8988T (cell line): Measurements from ENCODE around the gene RAB36.

Source experiments
- DNase-seq: peaks from one replicate; pipeline ENCODE4 v3.0.0; 2011

The RAB36 gene

GRCh38 chr22:23138584-23139435 lies 6.5 kb upstream of the RAB36 start:
- no peak for DNase-seq

GRCh38 chr22:23140385-23140784 lies 4.9 kb upstream of the RAB36 start:
- no peak for DNase-seq

- DNase-seq = no peak
Observed at GRCh38 chr22:23142546-23143105, 2.7 kb upstream of the RAB36 start.

- no peak for DNase-seq
Observed at GRCh38 chr22:23143119-23143518, 2.2 kb upstream of the RAB36 start.

- DNase-seq = no peak
Observed at GRCh38 chr22:23144432-23144831, 845 bp upstream of the RAB36 start.

- DNase-seq = no peak
Observed at GRCh38 chr22:23145878-23146470, 697 bp downstream of the RAB36 start.

GRCh38 chr22:23146478-23147205 lies 1.4 kb downstream of the RAB36 start:
- no peak for DNase-seq

DNA sequence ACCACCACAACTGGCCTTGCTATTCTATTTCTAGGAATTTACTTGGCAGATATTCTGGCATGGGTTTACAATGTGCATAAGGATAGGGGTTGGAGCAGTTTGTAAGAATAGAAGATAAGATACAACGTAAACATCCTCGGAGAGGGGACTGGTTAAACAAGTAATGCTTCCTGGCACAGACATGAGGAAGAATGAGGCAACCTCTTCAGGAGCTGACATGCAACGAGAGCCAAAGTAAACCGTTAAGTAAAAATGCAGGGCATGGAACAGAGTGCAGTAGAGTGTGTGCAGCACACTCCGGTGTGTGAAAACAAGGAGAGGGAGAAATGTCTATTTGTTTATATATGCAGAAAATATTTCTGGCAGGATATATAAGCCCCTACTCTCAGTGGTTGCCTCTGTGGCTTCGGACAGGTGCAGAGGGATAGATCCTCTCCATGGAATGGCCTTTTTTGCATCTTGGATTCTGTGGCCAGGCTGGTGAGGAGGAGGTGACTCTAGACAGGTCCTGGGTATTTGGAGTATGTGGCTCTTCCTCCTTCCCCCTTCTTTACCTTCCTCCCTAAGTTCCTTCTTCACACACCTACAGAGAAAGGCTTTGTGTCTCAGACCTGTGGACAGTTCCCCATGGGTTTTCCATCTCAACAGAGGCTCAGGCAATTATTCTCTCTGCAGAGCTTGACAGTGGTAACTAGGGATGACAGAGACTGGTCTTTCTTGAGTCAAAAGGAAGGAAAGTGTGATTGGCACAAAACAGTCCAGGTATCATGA lies 2.5 kb downstream of the RAB36 start:
- DNase-seq = no peak

DNA sequence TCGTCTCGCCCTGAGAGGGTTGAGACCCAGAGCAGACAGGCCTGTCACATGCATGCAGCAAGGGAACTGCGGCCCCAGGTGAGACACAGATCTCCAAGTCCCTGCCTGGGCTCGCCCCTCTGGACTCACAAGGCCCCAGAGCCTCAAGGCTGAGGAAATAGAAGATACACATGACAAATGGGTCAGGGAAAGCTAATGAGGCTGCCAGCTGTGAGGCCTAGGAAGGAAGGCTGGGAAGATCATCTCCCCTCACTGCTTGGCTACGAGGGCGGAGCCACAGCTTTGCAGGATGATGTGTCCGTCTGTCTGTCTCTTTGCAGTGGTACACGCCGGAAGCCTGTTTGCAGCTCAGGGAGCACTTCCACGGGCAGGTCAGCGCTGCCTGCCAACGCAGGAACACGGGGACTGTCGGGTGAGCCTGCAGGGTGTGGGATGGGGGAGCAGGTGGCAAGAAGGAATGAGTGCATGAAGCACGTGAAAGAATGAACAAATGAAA lies 4.5 kb downstream of the RAB36 start:
- no peak for DNase-seq

DNA sequence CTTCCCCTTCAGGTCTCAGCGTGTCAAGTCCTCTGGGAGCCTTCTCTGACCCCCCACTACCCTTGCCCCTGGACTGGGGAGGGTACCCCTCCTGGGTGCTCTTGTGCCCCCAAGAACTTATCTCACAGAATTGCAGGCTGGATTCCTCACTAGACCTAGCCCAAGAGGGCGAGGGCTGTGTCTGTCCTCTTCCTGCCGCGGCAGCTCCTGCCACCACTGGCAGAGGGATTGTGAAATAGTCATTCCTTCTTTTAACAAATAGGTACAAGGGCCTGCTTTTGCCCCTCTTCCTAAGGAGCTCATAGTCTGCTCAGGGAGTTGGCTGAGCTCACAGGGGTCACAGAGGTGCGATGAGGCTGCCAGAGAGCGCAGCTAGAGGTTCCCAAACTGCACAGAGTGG lies 5.5 kb downstream of the RAB36 start:
- no peak for DNase-seq

GRCh38 chr22:23151827-23152226 lies 6.5 kb downstream of the RAB36 start:
- no peak for DNase-seq

DNA sequence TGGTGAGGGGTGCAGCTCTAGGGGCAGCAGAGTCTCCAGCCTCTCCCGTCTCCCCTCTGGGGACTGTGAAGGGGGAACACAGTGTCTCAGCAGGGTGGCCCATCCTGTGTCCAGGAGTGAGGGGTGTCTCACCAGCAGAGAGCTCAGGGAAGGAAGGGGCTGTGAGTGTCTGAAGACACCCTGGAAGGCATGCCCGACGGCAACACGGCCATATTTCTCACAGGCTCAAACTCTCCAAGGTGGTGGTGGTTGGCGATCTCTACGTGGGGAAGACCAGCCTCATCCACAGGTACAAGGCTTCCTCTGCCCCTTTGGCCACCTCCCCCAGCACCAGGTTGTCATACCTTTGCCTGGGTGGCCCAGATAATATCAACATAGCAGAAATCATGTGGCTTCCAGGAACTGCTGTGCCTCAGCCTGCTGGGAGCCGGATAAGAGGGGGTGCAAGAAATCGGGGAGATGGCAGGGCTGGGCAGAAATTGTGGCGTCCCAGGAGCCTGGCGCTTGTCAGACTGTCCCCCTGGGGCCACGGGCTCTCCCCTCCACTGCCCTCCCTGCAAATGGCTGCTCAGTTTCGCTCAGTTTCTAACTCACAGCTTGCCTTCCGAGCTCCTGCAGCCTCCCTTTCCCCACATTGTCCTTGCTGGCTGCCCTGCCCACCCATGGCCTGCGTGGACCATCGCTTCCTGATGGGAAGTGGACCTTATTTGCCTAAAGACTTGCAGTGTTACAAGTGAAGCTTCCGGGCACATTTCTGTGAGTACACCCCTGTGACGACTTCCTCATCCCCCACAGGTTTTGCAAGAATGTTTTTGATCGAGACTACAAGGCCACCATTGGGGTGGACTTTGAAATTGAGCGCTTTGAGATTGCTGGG lies 7.2 kb downstream of the RAB36 start:
- no peak for DNase-seq

DNA sequence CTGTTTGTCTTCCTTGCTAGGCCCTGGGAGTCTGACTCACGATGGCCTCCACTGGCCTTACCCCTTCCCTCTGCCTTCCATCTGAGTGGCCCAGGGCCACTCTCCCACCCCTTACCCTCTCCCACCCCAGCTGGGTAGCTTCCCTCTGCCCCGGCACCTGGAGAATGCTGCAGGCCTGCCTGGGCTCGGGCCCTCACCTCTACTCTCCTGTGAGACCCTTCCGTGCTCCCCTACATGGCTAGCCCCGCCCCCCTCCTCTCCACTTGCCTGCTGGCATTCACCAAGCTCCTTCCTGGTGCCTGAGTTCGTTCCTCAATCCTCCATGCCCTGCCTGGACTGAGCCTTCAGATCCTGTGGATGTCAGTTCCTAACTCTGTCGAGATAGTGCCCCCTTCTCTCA lies 8.7 kb downstream of the RAB36 start:
- no peak for DNase-seq

GRCh38 chr22:23154461-23154860 lies 9.2 kb downstream of the RAB36 start:
- no peak for DNase-seq

DNA sequence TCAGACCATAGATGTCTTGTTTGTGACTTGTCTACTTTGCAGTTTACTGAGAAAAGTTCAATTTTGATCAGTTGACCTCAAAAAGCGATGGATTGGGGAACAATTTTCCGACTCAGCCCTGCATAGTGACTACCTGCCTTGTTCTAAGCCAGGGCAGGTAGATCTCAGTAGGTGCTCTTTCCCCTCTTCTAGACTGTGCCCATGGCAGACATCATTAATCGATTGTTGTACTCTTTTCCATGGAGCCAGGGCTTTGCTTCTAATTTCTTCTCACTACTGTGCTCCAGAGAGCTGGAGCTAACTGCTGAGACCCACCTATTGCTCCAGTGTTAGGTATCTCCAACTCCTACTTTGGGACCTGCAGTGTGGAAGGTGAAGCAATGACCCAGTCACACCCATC lies 9.9 kb downstream of the RAB36 start:
- DNase-seq = no peak

GRCh38 chr22:23155831-23156230 lies 10.6 kb downstream of the RAB36 start:
- no peak for DNase-seq

DNA sequence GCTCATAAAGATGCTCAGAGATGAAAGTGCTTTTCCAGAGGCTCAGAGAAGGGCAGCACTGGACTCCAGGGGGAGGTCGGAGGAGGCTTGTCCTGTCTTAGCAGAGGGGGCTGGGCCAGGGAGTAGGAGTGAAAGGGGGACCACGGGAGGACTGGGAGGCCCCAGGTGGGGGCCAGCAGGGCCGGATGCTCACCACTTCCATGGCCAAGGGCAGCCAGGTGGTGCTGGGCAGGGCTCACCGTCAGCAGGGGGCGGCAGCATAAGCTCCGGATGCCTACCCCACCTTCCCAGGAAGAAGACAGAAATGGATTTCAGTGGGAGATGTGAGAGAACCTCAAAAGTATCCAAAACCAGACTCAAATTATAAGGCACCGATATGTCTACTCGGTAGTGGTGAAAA lies 11.0 kb downstream of the RAB36 start:
- DNase-seq = no peak

- DNase-seq = no peak
Observed at GRCh38 chr22:23157560-23158515, 12.6 kb downstream of the RAB36 start.

- DNase-seq = no peak
Observed at GRCh38 chr22:23158516-23159290, 13.4 kb downstream of the RAB36 start.

GRCh38 chr22:23159291-23159630 lies 14.0 kb downstream of the RAB36 start:
- DNase-seq = no peak
